GM13977 (cell line): ENCODE measurements around the gene ALLC.
A peak's percentile ranks its signal among the peaks of the same experiment; 100 is the strongest.

Experiments
- DNase-seq: peaks from one replicate; pipeline ENCODE4 v3.0.0; 2012; ENCODE audit warnings: low spot score
- CTCF ChIP-seq: IDR thresholded peaks from 2 replicates; pipeline ENCODE4 v1.5.1; 2012; ENCODE audit warnings: mild to moderate bottlenecking, control low read depth; ENCODE audit not compliant: insufficient read depth; ENCODE audit errors: extremely low read depth, missing control alignments
- in situ Hi-C: fragments of 300-500 bp; cut with MboI; formaldehyde crosslinking; loops from one replicate; pipeline ENCODE4 v1.12.0; 2022; ENCODE audit warnings: low sequenced_read_pairs, low pct_unique_long_range_greater_than_20kb, mixed read lengths, inconsistent platforms; ENCODE audit not compliant: unreplicated experiment

ALLC gene

GRCh38 chr2:3728104-3729054, 70.4 kb downstream of the ALLC start:
- peak; percentile 62 for DNase-seq
- in situ Hi-C loops = no loop called here
- peak; percentile 55 for TF ChIP-seq CTCF

GRCh38 chr2:3729055-3729448, 71.1 kb downstream of the ALLC start:
- in situ Hi-C loops = no loop called here
- DNase-seq = no peak
- no peak for TF ChIP-seq CTCF

GRCh38 chr2:3729786-3730185, 71.8 kb downstream of the ALLC start:
- DNase-seq = no peak
- in situ Hi-C loops = no loop called here
- TF ChIP-seq CTCF = no peak

- no peak for TF ChIP-seq CTCF
- no peak for DNase-seq
- in situ Hi-C loops = no loop called here
These were observed 72.6 kb downstream of the ALLC start for GRCh38 chr2:3730646-3731045.

- in situ Hi-C loops = no loop called here
- no peak for DNase-seq
- TF ChIP-seq CTCF = no peak
These were observed 73.8 kb downstream of the ALLC start for GRCh38 chr2:3731829-3732228.

GRCh38 chr2:3736112-3736511, 78.1 kb downstream of the ALLC start:
- TF ChIP-seq CTCF = no peak
- in situ Hi-C loops = no loop called here
- no peak for DNase-seq
